Measurements from ENCODE around the gene PLD4. TPM values are rescaled to one million over a fixed set of nuclear protein-coding genes. Genes with fewer than 3 reads are reported as not detected.

PLD4 gene
- total RNA-seq, 1 experiment from 2014 or later: 0.15 TPM

Other genes with a start within 250 kb of the PLD4 start
- 195 TPM for gene INF2, start 235.3 kb upstream of the PLD4 start, total RNA-seq (2021; ENCODE audit: unreplicated experiment)
- gene ADSS1, start 200.7 kb upstream of the PLD4 start, total RNA-seq (2021; ENCODE audit: unreplicated experiment): 9.4 TPM
- 100 TPM for gene SIVA1, start 171.7 kb upstream of the PLD4 start, total RNA-seq (2021; ENCODE audit: unreplicated experiment)
- 175 TPM for gene AKT1, start 129.1 kb upstream of the PLD4 start, total RNA-seq (2021; ENCODE audit: unreplicated experiment)
- gene ZBTB42, start 123.8 kb upstream of the PLD4 start, total RNA-seq (2021; ENCODE audit: unreplicated experiment): 16.5 TPM
- 17.8 TPM for gene CEP170B, start 59.6 kb upstream of the PLD4 start, total RNA-seq (2021; ENCODE audit: unreplicated experiment)
- gene AHNAK2, start 53.5 kb downstream of the PLD4 start, total RNA-seq (2021; ENCODE audit: unreplicated experiment): 223 TPM
- gene CLBA1, start 60.9 kb downstream of the PLD4 start, total RNA-seq (2021; ENCODE audit: unreplicated experiment): 13.8 TPM
- gene CDCA4, start 96.2 kb downstream of the PLD4 start, total RNA-seq (2021; ENCODE audit: unreplicated experiment): 39.9 TPM
- 0.08 TPM for gene GPR132, start 140.6 kb downstream of the PLD4 start, total RNA-seq (2021; ENCODE audit: unreplicated experiment)
- 43.7 TPM for gene JAG2, start 243.9 kb downstream of the PLD4 start, total RNA-seq (2021; ENCODE audit: unreplicated experiment)